ENCODE data around the gene PHF20. TPM values are rescaled to one million over a fixed set of nuclear protein-coding genes. Genes with fewer than 3 reads are reported as not detected.

Gene PHF20
- polyA plus RNA-seq, 1 donor (not counting 4 experiments of a cell fraction or from before 2014, with no cell fraction given) = 31.9 TPM

GRCh38 chr20:35991142-35991771 is 219.4 kb downstream of the PHF20 start:
- Histone ChIP-seq H3K9ac (ENCODE audit: control insufficient read depth, extremely low read depth, insufficient read depth, low read length) (no peak overlapping the region), H3K9me1 (ENCODE audit: control insufficient read depth, extremely low read depth, insufficient read depth, low read length) (no peaks in the 10 kb centered on the region), H3K79me2 (ENCODE audit: control insufficient read depth, insufficient read depth, low read length) (no peaks in the 10 kb centered on the region), H2AFZ (ENCODE audit: control insufficient read depth, low read length) (no peak overlapping the region), H3K4me1 (ENCODE audit: control insufficient read depth, extremely low read depth, insufficient read depth, low read length) (peaks cover 3% of the 10 kb centered on the region), H3K27ac (ENCODE audit: control insufficient read depth, insufficient read depth, low read length) (no peak overlapping the region), H3K4me3 (ENCODE audit: control insufficient read depth in 2 of 3, extremely low read depth in 1 of 3, insufficient read depth in 2 of 3, low read depth in 1 of 3, low read length in 3 of 3) (no peak overlapping the region), H3K36me3 (ENCODE audit: control insufficient read depth in 2 of 2, extremely low read depth in 1 of 2, insufficient read depth in 2 of 2, low read length in 2 of 2) (no peaks in the 10 kb centered on the region), H4K20me1 (ENCODE audit: control insufficient read depth, extremely low read depth, insufficient read depth, low read length) (no peaks in the 10 kb centered on the region), H3K27me3 (ENCODE audit: control insufficient read depth, extremely low read depth, insufficient read depth, low read length) (no peaks in the 10 kb centered on the region), H3K4me2 (ENCODE audit: control insufficient read depth, extremely low read depth, insufficient read depth, low read depth, low read length) (no peak overlapping the region), H3K9me3 (ENCODE audit: control insufficient read depth, low read depth, low read length) (no peaks in the 10 kb centered on the region)
- peak; percentile 40 to 55 (median 54) for TF ChIP-seq CTCF (optimal IDR thresholded peaks at IDR 0.05 in 1 of 3, IDR thresholded peaks at IDR 0.05 in 1 of 3, conservative IDR thresholded peaks at IDR 0.05 in 1 of 3; ENCODE audit: extremely low read depth in 1 of 3, insufficient read depth in 2 of 3, low read length in 3 of 3)
- TF ChIP-seq EZH2 (IDR thresholded peaks at IDR 0.05; ENCODE audit: low read length) = no peak
- dilution Hi-C loops (cut with MboI; ENCODE audit: extremely low pct_ligation_motif_present, low sequenced_read_pairs) = no loop called here
- no peak for DNase-seq (ENCODE audit: low read depth, low spot score)
- FAIRE-seq = no peak

- Histone ChIP-seq H3K4me1 (ENCODE audit: control insufficient read depth, extremely low read depth, insufficient read depth, low read length) (peaks cover 3% of the 10 kb centered on the region), H3K36me3 (ENCODE audit: control insufficient read depth in 2 of 2, extremely low read depth in 1 of 2, insufficient read depth in 2 of 2, low read length in 2 of 2) (no peaks in the 10 kb centered on the region), H3K4me3 (ENCODE audit: control insufficient read depth in 2 of 3, extremely low read depth in 1 of 3, insufficient read depth in 2 of 3, low read depth in 1 of 3, low read length in 3 of 3) (no peak overlapping the region), H2AFZ (ENCODE audit: control insufficient read depth, low read length) (no peak overlapping the region), H3K79me2 (ENCODE audit: control insufficient read depth, insufficient read depth, low read length) (no peaks in the 10 kb centered on the region), H4K20me1 (ENCODE audit: control insufficient read depth, extremely low read depth, insufficient read depth, low read length) (no peaks in the 10 kb centered on the region), H3K9me1 (ENCODE audit: control insufficient read depth, extremely low read depth, insufficient read depth, low read length) (no peaks in the 10 kb centered on the region), H3K27ac (ENCODE audit: control insufficient read depth, insufficient read depth, low read length) (no peak overlapping the region), H3K9ac (ENCODE audit: control insufficient read depth, extremely low read depth, insufficient read depth, low read length) (no peak overlapping the region), H3K9me3 (ENCODE audit: control insufficient read depth, low read depth, low read length) (no peaks in the 10 kb centered on the region), H3K4me2 (ENCODE audit: control insufficient read depth, extremely low read depth, insufficient read depth, low read depth, low read length) (no peak overlapping the region), H3K27me3 (ENCODE audit: control insufficient read depth, extremely low read depth, insufficient read depth, low read length) (no peaks in the 10 kb centered on the region)
- TF ChIP-seq CTCF (optimal IDR thresholded peaks at IDR 0.05 in 1 of 3, IDR thresholded peaks at IDR 0.05 in 1 of 3, conservative IDR thresholded peaks at IDR 0.05 in 1 of 3; ENCODE audit: extremely low read depth in 1 of 3, insufficient read depth in 2 of 3, low read length in 3 of 3) (peak; percentile 77 to 83 (median 82)), EZH2 (IDR thresholded peaks at IDR 0.05; ENCODE audit: low read length) (no peak)
- FAIRE-seq = no peak
- no peak for DNase-seq (ENCODE audit: low read depth, low spot score)
- dilution Hi-C loops (cut with MboI; ENCODE audit: extremely low pct_ligation_motif_present, low sequenced_read_pairs) = no loop called here
Observed at GRCh38 chr20:35992713-35993335, 221.0 kb downstream of the PHF20 start.
